Osteocyte (in vitro differentiated cells): ENCODE measurements around the gene SMG1. TPM values are rescaled to one million over a fixed set of nuclear protein-coding genes. Genes with fewer than 3 reads are reported as not detected.
"Not testable (repeated sequence)": the region's sequence is repeated elsewhere in the genome, so short reads cannot be mapped to it uniquely, and the experiment has no call there.

Source experiments
- DNase-seq: peaks from one replicate; pipeline ENCODE4 v3.0.0; 2021; ENCODE audit warnings: mixed read lengths; ENCODE audit not compliant: unreplicated experiment; ENCODE audit errors: extremely low spot score
- H3K27ac Mint-ChIP-seq: one replicate; pipeline ENCODE4 v1.8.0; 2021; ENCODE audit warnings: mild to moderate bottlenecking, mixed read lengths; ENCODE audit not compliant: unreplicated experiment
- H3K27me3 Mint-ChIP-seq: one replicate; pipeline ENCODE4 v1.8.0; 2021; ENCODE audit warnings: mixed read lengths; ENCODE audit not compliant: unreplicated experiment
- H3K36me3 Mint-ChIP-seq: one replicate; pipeline ENCODE4 v1.8.0; 2021; ENCODE audit warnings: mixed read lengths; ENCODE audit not compliant: unreplicated experiment
- H3K4me1 Mint-ChIP-seq: one replicate; pipeline ENCODE4 v1.8.0; 2021; ENCODE audit warnings: mixed read lengths; ENCODE audit not compliant: unreplicated experiment
- H3K4me3 Mint-ChIP-seq: one replicate; pipeline ENCODE4 v1.8.0; 2021; ENCODE audit warnings: mild to moderate bottlenecking, moderate library complexity, mixed read lengths; ENCODE audit not compliant: unreplicated experiment
- H3K9me3 Mint-ChIP-seq: one replicate; pipeline ENCODE4 v1.8.0; 2021; ENCODE audit warnings: mixed read lengths; ENCODE audit not compliant: unreplicated experiment
- CTCF ChIP-seq: fragments of 200-600 bp; sonication (generic); IDR thresholded peaks from 2 replicates; pipeline ENCODE4 v1.5.0; 2021; ENCODE audit warnings: antibody characterized with exemption, mild to moderate bottlenecking, moderate library complexity
- long read RNA-seq: library from polyadenylated mRNA; unstranded; transcript quantifications from one replicate; pipeline ENCODE4 v2.0.0, GENCODE V29; 2021
- total RNA-seq: library from RNA; stranded (reverse); gene quantifications from 2 replicates; pipeline ENCODE4 v1.2.1, GENCODE V29; 2021

The SMG1 gene
- total RNA-seq, result 77.9 and 89.6 TPM in 2 replicates
- long read RNA-seq, partial matches to known transcripts, result 17 of 26 reads
- long read RNA-seq, other reads (novel, unspliced or antisense), result 9 of 26 reads

DNA sequence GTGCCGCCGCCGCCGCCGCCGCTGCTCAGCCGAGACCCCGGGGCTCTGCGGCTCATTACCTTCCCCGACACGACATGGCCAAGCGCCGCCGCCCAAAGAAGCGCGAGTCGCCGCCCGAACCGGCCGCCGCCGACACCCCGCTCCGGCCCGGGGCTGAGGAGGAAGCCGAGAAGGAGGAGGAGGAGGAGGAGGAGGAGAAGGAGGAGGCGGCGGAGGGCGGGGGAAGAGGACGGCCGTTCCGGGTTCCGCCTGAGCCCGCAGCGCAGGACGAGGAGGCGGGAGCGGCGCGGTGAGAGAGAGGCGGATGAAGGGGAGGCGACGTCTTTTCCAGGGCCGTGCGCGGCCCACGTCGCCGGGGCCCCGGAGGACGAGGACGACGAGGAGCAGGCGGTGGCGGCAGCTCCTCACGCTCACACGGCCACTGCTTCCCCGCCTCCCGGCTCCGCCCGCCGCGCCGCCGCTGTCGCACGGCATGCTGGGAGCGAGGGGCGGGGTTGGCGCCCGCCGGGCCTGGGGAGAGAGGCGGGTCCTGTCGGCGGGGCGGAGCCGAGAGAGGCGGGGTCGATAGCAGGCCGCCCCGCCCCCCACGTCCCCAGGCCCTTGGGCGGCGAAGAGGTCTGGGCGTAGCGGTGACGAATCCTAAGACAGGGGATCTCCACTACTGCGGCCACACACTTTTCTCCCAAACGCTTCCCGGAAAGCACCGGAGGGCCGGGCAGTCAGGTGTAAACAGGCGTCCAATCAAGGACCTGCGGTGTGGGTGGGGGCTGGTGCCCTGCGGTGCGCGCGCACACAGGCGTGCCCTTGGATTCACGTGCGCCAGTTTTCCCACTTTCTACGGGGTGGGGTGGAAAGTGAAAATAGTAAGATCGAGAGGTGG, at the start of gene SMG1:
Gene SMG1 (minus strand): TSS at position 423 of the 880 bp plus-strand sequence. CDS start 367 bp downstream, at position 56.
- H3K27ac Mint-ChIP-seq, result peak within 1 kb of the TSS; percentile 91

DNA sequence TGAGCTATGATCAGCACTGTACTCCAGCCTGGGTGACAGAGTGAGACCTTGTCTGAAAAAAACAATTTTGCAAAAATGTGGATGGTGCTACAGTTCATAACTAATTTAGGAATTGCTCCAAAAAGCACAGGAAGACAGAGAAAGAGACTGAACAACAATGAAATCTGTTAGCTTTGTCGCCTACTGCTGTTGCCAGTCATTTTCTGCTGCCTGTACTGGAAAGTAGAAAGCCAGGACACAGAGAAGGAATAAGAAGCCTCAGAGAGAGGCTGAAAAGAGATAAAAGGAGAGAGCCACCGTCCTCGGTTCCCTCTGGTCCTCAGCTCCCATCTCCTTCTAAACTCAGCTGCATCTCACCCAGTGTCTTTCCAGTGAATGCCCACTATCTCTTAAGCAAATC, 48.9 kb upstream of the SMG1 start:
- Mint-ChIP-seq H3K9me3 (no peaks in the 10 kb centered on the region), H3K4me1 (peaks cover 1% of the 10 kb centered on the region), H3K27me3 (peaks cover 27% of the 10 kb centered on the region), H3K27ac (no peak overlapping the region), H3K36me3 (no peaks in the 10 kb centered on the region), H3K4me3 (no peak overlapping the region)
- no peak for DNase-seq
- no peak for TF ChIP-seq CTCF

More for the DNA sequence above, at the start of gene SMG1:
- Mint-ChIP-seq H3K4me1 (peaks cover 30% of the 10 kb centered on the region), H3K4me3 (peak within 1 kb of the TSS; percentile 91)
- not testable (repeated sequence) for H3K9me3 Mint-ChIP-seq, H3K36me3 Mint-ChIP-seq, H3K27me3 Mint-ChIP-seq
- peak; percentile 98 for DNase-seq

DNA sequence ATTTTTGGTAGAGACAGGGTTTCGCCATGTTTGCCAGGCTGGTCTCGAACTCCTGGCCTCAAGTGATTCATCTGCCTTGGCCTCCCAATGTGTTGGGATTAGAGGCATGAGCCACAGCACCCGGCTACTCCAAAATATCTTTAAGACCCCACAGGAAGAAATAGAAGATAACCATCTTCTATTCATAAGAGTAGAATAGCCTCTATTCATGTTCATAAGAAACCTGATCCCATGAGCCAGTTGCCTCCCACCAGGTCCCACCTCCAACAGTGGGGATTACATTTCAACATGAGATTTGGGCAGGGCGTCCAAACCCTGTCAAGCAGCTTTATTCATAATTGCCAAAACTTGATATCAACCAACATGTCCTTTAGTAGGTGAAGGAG, 43.6 kb upstream of the SMG1 start:
- no peak overlapping the region for H3K27ac Mint-ChIP-seq
- DNase-seq, result no peak
- no peaks in the 10 kb centered on the region for H3K36me3 Mint-ChIP-seq
- no peak overlapping the region for H3K4me3 Mint-ChIP-seq
- peaks cover 4% of the 10 kb centered on the region for H3K27me3 Mint-ChIP-seq
- TF ChIP-seq CTCF, result no peak
- peaks cover 4% of the 10 kb centered on the region for H3K4me1 Mint-ChIP-seq
- H3K9me3 Mint-ChIP-seq, result no peaks in the 10 kb centered on the region

GRCh38 chr16:18969050-18969854, 43.0 kb upstream of the SMG1 start:
- no peaks in the 10 kb centered on the region for H3K36me3 Mint-ChIP-seq
- no peaks in the 10 kb centered on the region for H3K9me3 Mint-ChIP-seq
- H3K4me1 Mint-ChIP-seq, result peaks cover 4% of the 10 kb centered on the region
- peaks cover 4% of the 10 kb centered on the region for H3K27me3 Mint-ChIP-seq
- DNase-seq, result peak; percentile 95
- TF ChIP-seq CTCF, result peak; percentile 97
- H3K4me3 Mint-ChIP-seq, result peak overlapping the region; percentile 72
- no peak overlapping the region for H3K27ac Mint-ChIP-seq

- no peak for DNase-seq
- Mint-ChIP-seq H3K9me3 (no peaks in the 10 kb centered on the region), H3K4me1 (peaks cover 4% of the 10 kb centered on the region), H3K27ac (no peak overlapping the region), H3K27me3 (peaks cover 7% of the 10 kb centered on the region), H3K36me3 (no peaks in the 10 kb centered on the region), H3K4me3 (no peak overlapping the region)
- TF ChIP-seq CTCF, result no peak
Measured at GRCh38 chr16:18966791-18967190, 40.6 kb upstream of the SMG1 start.
